HCT116 (cell line): ENCODE results near the gene SLC22A13. TPM values are rescaled to one million over a fixed set of nuclear protein-coding genes. Genes with fewer than 3 reads are reported as not detected.

Experiments
- ATAC-seq: fragments of 200-7000 bp; cut with Tn5 transposase; 2 replicates; pipeline ENCODE4 v1.9.1; 2020; ENCODE audit warnings: mild to moderate bottlenecking, moderate library complexity
- BruUV-seq: library from RNA; stranded (reverse); fragments of 400-500 nt; replicated peaks from 2 replicates; lab custom pipeline; 2021; lab: Mats Ljungman, UMichigan
- CTCF ChIA-PET: fragments of 300-600 bp; sonication (Branson Sonifier 250); formaldehyde crosslinking; loops from one replicate; lab custom pipeline; 2021; ENCODE audit warnings: antibody characterized with exemption; lab: Charles Lee
- POLR2A ChIA-PET: fragments of 300-600, 350-600 bp; sonication (Branson Sonifier 250); formaldehyde crosslinking; loops from one replicate; lab custom pipeline; 2021; ENCODE audit warnings: antibody characterized with exemption; lab: Charles Lee
- RAD21 ChIA-PET, 2 experiments: fragments of 300-600 bp; sonication (Branson Sonifier 250); formaldehyde crosslinking; loops; one replicate each; lab custom pipeline; 2023; ENCODE audit warnings: low total read pairs in 2 of 2; ENCODE audit not compliant: uncharacterized antibody in 2 of 2, unreplicated experiment in 2 of 2, low non-redundant PET in 1 of 2; lab: Charles Lee
- DNase-seq: peaks from one replicate; pipeline ENCODE4 v3.0.0-alpha.2; 2010; ENCODE audit warnings: low read depth, low spot score
- H2AFZ ChIP-seq: fragments of 200-600 bp; shearing (Covaris generic), sonication (generic); 2 replicates; pipeline ENCODE4 v1.6.1; 2017; ENCODE audit warnings: low read depth, mixed run types, mixed read lengths, antibody characterized with exemption, low read length; ENCODE audit not compliant: poor library complexity, severe bottlenecking
- H3K27ac ChIP-seq: 2 replicates; pipeline ENCODE4 v1.5.1; 2012; ENCODE audit warnings: low read depth, low read length
- H3K27me3 ChIP-seq: fragments of 200-600 bp; sonication (generic); 2 replicates; pipeline ENCODE4 v1.6.1; 2016; ENCODE audit warnings: mixed run types, low read length, mixed read lengths; ENCODE audit not compliant: insufficient read depth
- H3K36me3 ChIP-seq, 2 experiments: fragments of 200-500 bp in 1 of 2; fragments of 200-600 bp in 1 of 2; sonication (Bioruptor generic) in 1 of 2; sonication (generic) in 1 of 2; 2 replicates each; pipeline versions ENCODE4 v1.5.1 to v1.6.1; 2014 to 2016; ENCODE audit warnings: low read length in 2 of 2, inconsistent platforms in 1 of 2, mixed read lengths in 1 of 2, mixed run types in 1 of 2; ENCODE audit not compliant: insufficient read depth in 2 of 2, control insufficient read depth in 1 of 2
- H3K4me1 ChIP-seq, 2 experiments: fragments of 200-600 bp in 1 of 2; sonication (generic) in 1 of 2; 2 replicates each; pipeline versions ENCODE4 v1.5.1 to v1.6.1; 2012 to 2017; ENCODE audit warnings: low read length in 2 of 2, inconsistent platforms in 1 of 2, mild to moderate bottlenecking in 1 of 2, mixed read lengths in 1 of 2, mixed run types in 1 of 2, moderate library complexity in 1 of 2; ENCODE audit not compliant: insufficient read depth in 2 of 2, control insufficient read depth in 1 of 2
- H3K4me2 ChIP-seq: fragments of 200-600 bp; sonication (generic); 2 replicates; pipeline ENCODE4 v1.6.1; 2017; ENCODE audit warnings: mixed run types, low read length, mixed read lengths
- H3K4me3 ChIP-seq, 2 experiments: fragments of 200-600 bp in 1 of 2; sonication (generic) in 1 of 2; replicated peaks in 1 of 2; 2 replicates each; pipeline ENCODE4 v1.5.1; 2011 to 2016; ENCODE audit warnings: low read length in 2 of 2, control low read depth in 1 of 2, low read depth in 1 of 2, mild to moderate bottlenecking in 1 of 2, mixed read lengths in 1 of 2, mixed run types in 1 of 2
- H3K79me2 ChIP-seq: fragments of 200-600 bp; sonication (generic); 2 replicates; pipeline ENCODE4 v1.6.1; 2017; ENCODE audit warnings: mild to moderate bottlenecking, mixed run types, low read length, moderate library complexity, mixed read lengths; ENCODE audit not compliant: insufficient read depth
- H3K9ac ChIP-seq: fragments of 200-600 bp; sonication (generic); 2 replicates; pipeline ENCODE4 v1.6.1; 2016; ENCODE audit warnings: low read length, mixed read lengths
- H3K9me2 ChIP-seq: fragments of 200-600 bp; sonication (generic), shearing (Covaris generic); 2 replicates; pipeline ENCODE4 v1.6.1; 2017; ENCODE audit warnings: mixed run types, mild to moderate bottlenecking, moderate library complexity; ENCODE audit not compliant: insufficient read depth
- H3K9me3 ChIP-seq, 2 experiments: fragments of 200-500 bp in 1 of 2; fragments of 200-600 bp in 1 of 2; sonication (Bioruptor generic) in 1 of 2; sonication (generic) in 1 of 2; 2 replicates each; pipeline ENCODE4 v1.6.1; 2014 to 2017; ENCODE audit warnings: low read length in 2 of 2, mixed read lengths in 2 of 2, inconsistent platforms in 1 of 2, low read depth in 1 of 2, mild to moderate bottlenecking in 1 of 2, mixed run types in 1 of 2, moderate library complexity in 1 of 2; ENCODE audit not compliant: control insufficient read depth in 1 of 2, insufficient read depth in 1 of 2
- H4K20me1 ChIP-seq: fragments of 200-600 bp; sonication (generic), shearing (Covaris generic); 2 replicates; pipeline ENCODE4 v1.6.1; 2017; ENCODE audit warnings: mixed run types, mild to moderate bottlenecking, moderate library complexity; ENCODE audit not compliant: insufficient read depth
- CBX3 ChIP-seq: IDR thresholded peaks from 2 replicates; pipeline ENCODE4 v1.6.1; 2012; ENCODE audit warnings: low read depth
- CEBPB ChIP-seq: IDR thresholded peaks from 2 replicates; pipeline ENCODE4 v1.6.1; 2012; ENCODE audit warnings: low read depth
- EZH2 ChIP-seq: fragments of 200-600 bp; sonication (generic); IDR thresholded peaks from 2 replicates; pipeline ENCODE4 v1.6.1; 2017; ENCODE audit warnings: antibody characterized with exemption, mixed run types
- EZH2phosphoT487 ChIP-seq: fragments of 200-600 bp; IDR thresholded peaks from 2 replicates; pipeline ENCODE4 v1.6.1; 2018; ENCODE audit warnings: antibody characterized with exemption, borderline replicate concordance
- FOSL1 ChIP-seq: IDR thresholded peaks from 2 replicates; pipeline ENCODE4 v1.6.1; 2012; ENCODE audit warnings: low read depth
- MAX ChIP-seq: IDR thresholded peaks from 2 replicates; pipeline ENCODE4 v1.6.1; 2012
- SIN3A ChIP-seq: IDR thresholded peaks from 2 replicates; pipeline ENCODE4 v1.6.1; 2012; ENCODE audit warnings: low read depth
- SP1 ChIP-seq: IDR thresholded peaks from 2 replicates; pipeline ENCODE4 v1.6.1; 2012; ENCODE audit warnings: low read depth
- SRF ChIP-seq: IDR thresholded peaks from 2 replicates; pipeline ENCODE4 v1.6.1; 2012; ENCODE audit warnings: low read depth
- TCF7L2 ChIP-seq: IDR thresholded peaks from 2 replicates; pipeline ENCODE4 v1.7.0; 2011; ENCODE audit warnings: borderline replicate concordance, inconsistent platforms; ENCODE audit not compliant: insufficient read depth, insufficient read length; ENCODE audit errors: extremely low read depth
- YY1 ChIP-seq: IDR thresholded peaks from 2 replicates; pipeline ENCODE4 v1.6.1; 2011; ENCODE audit warnings: low read length, low read depth, moderate library complexity, mild to moderate bottlenecking; ENCODE audit not compliant: insufficient replicate concordance; ENCODE audit errors: extremely low read depth
- ZBTB33 ChIP-seq: IDR thresholded peaks from 2 replicates; pipeline ENCODE4 v1.6.1; 2011; ENCODE audit warnings: mild to moderate bottlenecking, low read length, moderate library complexity; ENCODE audit not compliant: insufficient replicate concordance; ENCODE audit errors: extremely low read depth
- ZFX ChIP-seq: fragments of 450-650 bp; IDR thresholded peaks from 2 replicates; pipeline ENCODE4 v1.6.1; 2017
- ZNF274 ChIP-seq: fragments of 200-500 bp; sonication (Bioruptor generic); IDR thresholded peaks from 2 replicates; pipeline ENCODE4 v1.6.1; 2014; ENCODE audit warnings: mild to moderate bottlenecking, low read depth, low read length, inconsistent platforms
- intact Hi-C: fragments of 100-400 bp; cut with micrococcal nuclease; formaldehyde crosslinking; loops from 2 replicates; pipeline ENCODE4 v1.10.0; 2022
- total RNA-seq: library from RNA; stranded (reverse); gene quantifications from one replicate; pipeline ENCODE4 v1.2.1, GENCODE V29; 2021; ENCODE audit not compliant: unreplicated experiment
- TF ChIP-seq, protein P1 (sequence below): IDR thresholded peaks from 2 replicates; pipeline ENCODE4 v1.6.1; 2012

Gene SLC22A13
- total RNA-seq, 1 experiment from 2014 or later: 0.47 TPM

DNA sequence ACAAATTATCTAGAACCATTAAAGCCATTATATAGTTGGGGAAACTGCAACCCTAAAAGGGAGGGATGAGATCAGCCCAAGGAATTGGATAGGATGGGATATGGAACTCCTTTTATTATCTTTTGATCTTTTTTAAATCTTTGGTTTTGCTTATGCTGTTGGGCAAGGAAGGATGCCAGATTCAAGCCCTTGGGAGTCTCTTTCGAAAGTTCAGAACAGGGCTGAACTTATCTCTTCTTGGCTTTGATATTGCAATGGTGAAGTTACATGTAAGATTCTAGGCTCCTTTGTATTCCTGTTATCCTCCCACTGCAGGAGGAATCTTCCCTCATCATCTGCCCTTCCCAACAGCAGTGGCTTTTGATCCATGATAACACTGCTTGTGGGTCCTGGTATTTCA is 10.0 kb upstream of the SLC22A13 start:
- ATAC-seq: no peak
- H2AFZ ChIP-seq: no peak overlapping the region
- no peak overlapping the region for H3K4me2 ChIP-seq
- TF ChIP-seq ZNF274 (no peak), YY1 (no peak), ZBTB33 (no peak)
- TF ChIP-seq, all 23 proteins: peak for 0
- POLR2A ChIA-PET: no interaction called here
- Histone ChIP-seq H3K36me3 (peaks cover 16 to 24% of the 10 kb centered on the region in 2 experiments; a peak in 3 of 4 replicates), H3K9ac (no peak overlapping the region), H4K20me1 (no peaks in the 10 kb centered on the region), H3K9me3 (no peaks in the 10 kb centered on the region), H3K4me3 (no peak overlapping the region), H3K27me3 (no peaks in the 10 kb centered on the region), H3K27ac (no peak overlapping the region), H3K9me2 (no peaks in the 10 kb centered on the region), H3K79me2 (no peaks in the 10 kb centered on the region), H3K4me1 (no peaks in the 10 kb centered on the region)
- RAD21 ChIA-PET: no interaction called here
- no peak for DNase-seq
- BruUV-seq: no TSS peak
- intact Hi-C loops: no loop called here
- CTCF ChIA-PET: no interaction called here

GRCh38 chr3:38257583-38257982 is 8.0 kb upstream of the SLC22A13 start:
- ATAC-seq (no peak), DNase-seq (no peak)
- Histone ChIP-seq H2AFZ (no peak overlapping the region), H3K9me2 (no peaks in the 10 kb centered on the region), H3K27ac (no peak overlapping the region), H3K79me2 (no peaks in the 10 kb centered on the region), H3K9me3 (no peaks in the 10 kb centered on the region), H3K4me2 (no peak overlapping the region), H3K4me1 (no peaks in the 10 kb centered on the region), H3K9ac (no peak overlapping the region), H3K27me3 (no peaks in the 10 kb centered on the region), H4K20me1 (no peaks in the 10 kb centered on the region), H3K4me3 (no peak overlapping the region), H3K36me3 (peaks cover 5 to 9% of the 10 kb centered on the region in 2 experiments; a peak in 2 of 4 replicates)
- ChIA-PET RAD21 (no interaction called here), CTCF (no interaction called here), POLR2A (no interaction called here)
- intact Hi-C loops: no loop called here
- BruUV-seq: no TSS peak
- no peak for TF ChIP-seq MAX
- TF ChIP-seq YY1: no peak
- TF ChIP-seq FOSL1: no peak
- no peak for TF ChIP-seq CBX3
- TF ChIP-seq TCF7L2: no peak
- TF ChIP-seq EZH2: no peak
- TF ChIP-seq EZH2phosphoT487: no peak
- no peak for TF ChIP-seq SRF
- no peak for TF ChIP-seq ZNF274
- TF ChIP-seq SIN3A: no peak
- no peak for TF ChIP-seq ZFX
- TF ChIP-seq, protein P1, sequence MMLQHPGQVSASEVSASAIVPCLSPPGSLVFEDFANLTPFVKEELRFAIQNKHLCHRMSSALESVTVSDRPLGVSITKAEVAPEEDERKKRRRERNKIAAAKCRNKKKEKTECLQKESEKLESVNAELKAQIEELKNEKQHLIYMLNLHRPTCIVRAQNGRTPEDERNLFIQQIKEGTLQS: no peak
- no peak for TF ChIP-seq SP1
- no peak for TF ChIP-seq CEBPB
- TF ChIP-seq ZBTB33: no peak
